Loucy (cell line): ENCODE results near the gene ARRDC2.

ENCODE experiments used
- H2AFZ ChIP-seq: fragments of 200-600 bp; sonication (generic); 2 replicates; pipeline ENCODE4 v1.6.0; 2016; ENCODE audit warnings: antibody characterized with exemption, mild to moderate bottlenecking, low read length, moderate library complexity
- H3F3A ChIP-seq: fragments of 200-600 bp; 2 replicates; pipeline ENCODE4 v1.6.0; 2016; ENCODE audit warnings: antibody characterized with exemption, low read depth, mild to moderate bottlenecking
- H3K27me3 ChIP-seq: fragments of 200-600 bp; sonication (generic); 2 replicates; pipeline ENCODE4 v1.6.1; 2014; ENCODE audit warnings: low read length, mild to moderate bottlenecking; ENCODE audit not compliant: insufficient read depth, poor library complexity, severe bottlenecking
- H3K36me3 ChIP-seq: fragments of 200-600 bp; sonication (generic); 2 replicates; pipeline ENCODE4 v1.6.1; 2016; ENCODE audit warnings: low read length; ENCODE audit not compliant: insufficient read depth
- H3K4me1 ChIP-seq: fragments of 200-600 bp; sonication (generic); 2 replicates; pipeline ENCODE4 v1.5.1; 2014; ENCODE audit warnings: low read length, mild to moderate bottlenecking; ENCODE audit not compliant: insufficient read depth, poor library complexity, severe bottlenecking
- H3K4me2 ChIP-seq: fragments of 200-600 bp; sonication (generic); 2 replicates; pipeline ENCODE4 v1.6.0; 2014; ENCODE audit warnings: antibody characterized with exemption, low read length, low read depth, mild to moderate bottlenecking; ENCODE audit not compliant: poor library complexity, severe bottlenecking
- H3K4me3 ChIP-seq: fragments of 200-600 bp; sonication (generic); 2 replicates; pipeline ENCODE4 v1.5.1; 2014; ENCODE audit warnings: low read length, mild to moderate bottlenecking, mixed read lengths; ENCODE audit not compliant: poor library complexity, severe bottlenecking
- H3K79me2 ChIP-seq: fragments of 200-600 bp; sonication (generic); 2 replicates; pipeline ENCODE4 v1.6.1; 2014; ENCODE audit warnings: low read length; ENCODE audit not compliant: insufficient read depth
- H3K9ac ChIP-seq: fragments of 200-600 bp; sonication (generic); 2 replicates; pipeline ENCODE4 v1.6.0; 2014; ENCODE audit warnings: mild to moderate bottlenecking, low read depth, low read length, moderate library complexity; ENCODE audit not compliant: poor library complexity, severe bottlenecking
- H3K9me2 ChIP-seq: fragments of 200-600 bp; sonication (generic); replicated peaks from 2 replicates; pipeline ENCODE4 v1.6.1; 2016; ENCODE audit warnings: low read depth, low read length, mixed read lengths
- H3K9me3 ChIP-seq: fragments of 200-600 bp; sonication (generic); 2 replicates; pipeline ENCODE4 v1.6.1; 2014; ENCODE audit warnings: mild to moderate bottlenecking, antibody characterized with exemption, low read length, low read depth; ENCODE audit not compliant: insufficient read depth
- H4K20me1 ChIP-seq: fragments of 200-600 bp; sonication (generic); 2 replicates; pipeline ENCODE4 v1.6.0; 2014; ENCODE audit warnings: antibody characterized with exemption, low read length, mild to moderate bottlenecking; ENCODE audit not compliant: insufficient read depth, poor library complexity, severe bottlenecking
- CTCF ChIP-seq: fragments of 200-600 bp; sonication (generic); conservative IDR thresholded peaks from 2 replicates; pipeline ENCODE4 v1.5.1; 2014; ENCODE audit warnings: mild to moderate bottlenecking, antibody characterized with exemption, low read length
- EZH2phosphoT487 ChIP-seq: fragments of 200-600 bp; IDR thresholded peaks from 2 replicates; pipeline ENCODE4 v1.6.1; 2018; ENCODE audit warnings: antibody characterized with exemption, mild to moderate bottlenecking, moderate library complexity, borderline replicate concordance

The ARRDC2 gene

GRCh38 chr19:18063463-18063862 is 55.5 kb downstream of the ARRDC2 start:
- no peak overlapping the region for H3K4me2 ChIP-seq

More at GRCh38 chr19:18063463-18063862, 55.5 kb downstream of the ARRDC2 start:
- H3K9ac ChIP-seq, result no peak overlapping the region
- no peak overlapping the region for H3K4me3 ChIP-seq
- H3K9me3 ChIP-seq, result no peaks in the 10 kb centered on the region
- H3K79me2 ChIP-seq, result no peaks in the 10 kb centered on the region
- H3K4me1 ChIP-seq, result no peaks in the 10 kb centered on the region
- no peaks in the 10 kb centered on the region for H3F3A ChIP-seq
- H3K27me3 ChIP-seq, result no peaks in the 10 kb centered on the region
- no peaks in the 10 kb centered on the region for H3K9me2 ChIP-seq
- no peak overlapping the region for H2AFZ ChIP-seq
- H3K36me3 ChIP-seq, result no peaks in the 10 kb centered on the region
- TF ChIP-seq EZH2phosphoT487, result no peak
- TF ChIP-seq CTCF, result no peak
- no peaks in the 10 kb centered on the region for H4K20me1 ChIP-seq
